GM19468 (cell line): ENCODE measurements around the gene MAT2A.
"Not testable (repeated sequence)": the region's sequence is repeated elsewhere in the genome, so short reads cannot be mapped to it uniquely, and the experiment has no call there.

Source experiments
- ATAC-seq: cut with Tn5 transposase; IDR thresholded peaks from one replicate; pipeline ENCODE4 v1.9.1; 2021; ENCODE audit warnings: mild to moderate bottlenecking, moderate library complexity, moderate number of reproducible peaks; ENCODE audit not compliant: unreplicated experiment; ENCODE audit errors: extremely low read depth

MAT2A gene

GRCh38 chr2:85577386-85578242 is 38.6 kb downstream of the MAT2A start, which contains the start of gene VAMP8:
VAMP8 (plus strand) TSS chr2:85577586; CDS start chr2:85577647, 61 bp downstream.
- peak; percentile 17 for ATAC-seq

- ATAC-seq = peak; percentile 33
Observed at GRCh38 chr2:85578243-85579180, 39.5 kb downstream of the MAT2A start.

- ATAC-seq = no peak
Observed at GRCh38 chr2:85579266-85579935, 40.4 kb downstream of the MAT2A start.

- no peak for ATAC-seq
Observed at GRCh38 chr2:85580206-85580605, 41.2 kb downstream of the MAT2A start.

- ATAC-seq = no peak
Observed at GRCh38 chr2:85582492-85582891, 43.5 kb downstream of the MAT2A start.

GRCh38 chr2:85583667-85584353 is 44.8 kb downstream of the MAT2A start:
- ATAC-seq = peak; percentile 25

GRCh38 chr2:85584354-85584856 is 45.4 kb downstream of the MAT2A start, which contains the start of gene VAMP5:
VAMP5 (plus strand) TSS chr2:85584431; CDS start chr2:85584491, 60 bp downstream.
- no peak for ATAC-seq

- peak; percentile 8 for ATAC-seq
Observed at GRCh38 chr2:85584857-85585780, 46.2 kb downstream of the MAT2A start.

- no peak for ATAC-seq
Observed at GRCh38 chr2:85585781-85586105, 46.8 kb downstream of the MAT2A start.

- ATAC-seq = no peak
Observed at GRCh38 chr2:85588236-85588635, 49.3 kb downstream of the MAT2A start.

GRCh38 chr2:85588645-85589044 is 49.7 kb downstream of the MAT2A start:
- ATAC-seq = no peak

GRCh38 chr2:85589181-85589580 is 50.2 kb downstream of the MAT2A start:
- ATAC-seq = no peak

GRCh38 chr2:85589982-85590791 is 51.2 kb downstream of the MAT2A start:
- no peak for ATAC-seq

- no peak for ATAC-seq
Observed at GRCh38 chr2:85590950-85591349, 52.0 kb downstream of the MAT2A start.

GRCh38 chr2:85591563-85591962 is 52.6 kb downstream of the MAT2A start:
- ATAC-seq = no peak

GRCh38 chr2:85592299-85592698 is 53.3 kb downstream of the MAT2A start:
- not testable (repeated sequence) for ATAC-seq

- ATAC-seq = no peak
Observed at GRCh38 chr2:85593023-85593422, 54.1 kb downstream of the MAT2A start.
